OCI-LY7 (cell line): ENCODE results near the gene SETD6. TPM values are rescaled to one million over a fixed set of nuclear protein-coding genes. Genes with fewer than 3 reads are reported as not detected.

ENCODE experiments used
- small RNA-seq: library from RNA; depleted of rRNA; stranded (forward); fragments of <200 nt; gene quantifications from one replicate; pipeline ENCODE3, GENCODE V24; 2014
- total RNA-seq, 2 experiments: library from RNA; depleted of rRNA in 1 of 2; stranded (reverse); fragments of >200 nt in 1 of 2; shearing (Covaris generic) in 1 of 2; gene quantifications; 2 replicates each; pipeline ENCODE4 v1.2.3, GENCODE V29; 2014 to 2022

The SETD6 gene
- total RNA-seq, 2 experiments from 2014 or later, result 19.6 to 33.1 TPM

Small RNAs within 50 kb of the gene (small RNA-seq; reads per million reads assigned to genes)
- gene RNU6-103P, result not detected
- gene SNORA46, result 126 reads per million, percentile 99 among the genes with 10 or more reads in this experiment
- not detected for gene SNORA50A

Other genes starting within 250 kb of the SETD6 start
- gene PRSS54, start 220.5 kb upstream of the SETD6 start, total RNA-seq (2014; rRNA removed; shearing (Covaris generic)), result not detected in 2 replicates
- not detected in 2 replicates for gene PRSS54, start 220.5 kb upstream of the SETD6 start, total RNA-seq (2022)
- gene GINS3, start 123.0 kb upstream of the SETD6 start, total RNA-seq (2014; rRNA removed; shearing (Covaris generic)), result 35.7 and 49.1 TPM in 2 replicates
- gene GINS3, start 123.0 kb upstream of the SETD6 start, total RNA-seq (2022), result 50.4 and 50.5 TPM in 2 replicates
- gene NDRG4, start 15.4 kb upstream of the SETD6 start, total RNA-seq (2014; rRNA removed; shearing (Covaris generic)), result 2.9 and 8.8 TPM in 2 replicates
- 9.5 and 10.9 TPM in 2 replicates for gene NDRG4, start 15.4 kb upstream of the SETD6 start, total RNA-seq (2022)
- 209 and 230 TPM in 2 replicates for gene CNOT1, start 114.3 kb downstream of the SETD6 start, total RNA-seq (2014; rRNA removed; shearing (Covaris generic))
- 288 and 325 TPM in 2 replicates for gene CNOT1, start 114.3 kb downstream of the SETD6 start, total RNA-seq (2022)
- gene SLC38A7, start 169.3 kb downstream of the SETD6 start, total RNA-seq (2014; rRNA removed; shearing (Covaris generic)), result 5.5 and 6.1 TPM in 2 replicates
- 9.7 and 12.0 TPM in 2 replicates for gene SLC38A7, start 169.3 kb downstream of the SETD6 start, total RNA-seq (2022)
- 90.8 and 104 TPM in 2 replicates for gene GOT2, start 218.8 kb downstream of the SETD6 start, total RNA-seq (2014; rRNA removed; shearing (Covaris generic))
- 280 and 308 TPM in 2 replicates for gene GOT2, start 218.8 kb downstream of the SETD6 start, total RNA-seq (2022)